ENCODE results near the gene YOD1.

Gene YOD1

GRCh38 chr1:207051191-207051943 is at the start of gene YOD1:
Gene YOD1 (minus strand): TSS chr1:207051208. CDS start chr1:207051030, 178 bp downstream.
- Mint-ChIP-seq H3K9me3 (no peaks in the 10 kb centered on the region), H3K4me3 (peak within 1 kb of the TSS; percentile 91), H3K4me1 (peaks cover 56% of the 10 kb centered on the region), H3K27me3 (no peaks in the 10 kb centered on the region), H3K27ac (peak within 1 kb of the TSS; percentile 91), H3K36me3 (peaks cover 2% of the 10 kb centered on the region)
- ATAC-seq: no peak

- H3K4me3 Mint-ChIP-seq: no peak overlapping the region
- ATAC-seq: peak; percentile 92
- H3K4me1 Mint-ChIP-seq: peaks cover 6% of the 10 kb centered on the region
- H3K27ac Mint-ChIP-seq: no peak overlapping the region
- no peaks in the 10 kb centered on the region for H3K9me3 Mint-ChIP-seq
- no peaks in the 10 kb centered on the region for H3K36me3 Mint-ChIP-seq
- peaks cover 11% of the 10 kb centered on the region for H3K27me3 Mint-ChIP-seq
These were observed 46.9 kb upstream of the YOD1 start for GRCh38 chr1:207097871-207098324.

GRCh38 chr1:207093944-207094343 is 42.9 kb upstream of the YOD1 start:
- Mint-ChIP-seq H3K4me1 (peaks cover 14% of the 10 kb centered on the region), H3K36me3 (no peaks in the 10 kb centered on the region), H3K4me3 (no peak overlapping the region), H3K27me3 (no peaks in the 10 kb centered on the region), H3K27ac (no peak overlapping the region), H3K9me3 (no peaks in the 10 kb centered on the region)
- ATAC-seq: no peak

GRCh38 chr1:207091200-207091908 is 40.3 kb upstream of the YOD1 start:
- no peaks in the 10 kb centered on the region for H3K27me3 Mint-ChIP-seq
- no peaks in the 10 kb centered on the region for H3K9me3 Mint-ChIP-seq
- no peak for ATAC-seq
- no peaks in the 10 kb centered on the region for H3K36me3 Mint-ChIP-seq
- no peak overlapping the region for H3K27ac Mint-ChIP-seq
- no peak overlapping the region for H3K4me3 Mint-ChIP-seq
- peaks cover 9% of the 10 kb centered on the region for H3K4me1 Mint-ChIP-seq

- Mint-ChIP-seq H3K4me3 (peak overlapping the region; percentile 68), H3K9me3 (no peaks in the 10 kb centered on the region), H3K4me1 (peaks cover 16% of the 10 kb centered on the region), H3K36me3 (no peaks in the 10 kb centered on the region), H3K27me3 (no peaks in the 10 kb centered on the region), H3K27ac (peak overlapping the region; percentile 44)
- ATAC-seq: no peak
These were observed 38.8 kb upstream of the YOD1 start for GRCh38 chr1:207089627-207090355.

- H3K4me3 Mint-ChIP-seq: peak within 1 kb of the TSS; percentile 68
- peak within 1 kb of the TSS; percentile 44 for H3K27ac Mint-ChIP-seq
- H3K27me3 Mint-ChIP-seq: no peaks in the 10 kb centered on the region
- H3K9me3 Mint-ChIP-seq: no peaks in the 10 kb centered on the region
- peaks cover 20% of the 10 kb centered on the region for H3K4me1 Mint-ChIP-seq
- ATAC-seq: no peak
- H3K36me3 Mint-ChIP-seq: no peaks in the 10 kb centered on the region
These were observed 38.0 kb upstream of the YOD1 start, which contains the start of gene C4BPB for GRCh38 chr1:207088701-207089626. Gene C4BPB (plus strand): TSS chr1:207088860. CDS start chr1:207089532, 672 bp downstream.

DNA sequence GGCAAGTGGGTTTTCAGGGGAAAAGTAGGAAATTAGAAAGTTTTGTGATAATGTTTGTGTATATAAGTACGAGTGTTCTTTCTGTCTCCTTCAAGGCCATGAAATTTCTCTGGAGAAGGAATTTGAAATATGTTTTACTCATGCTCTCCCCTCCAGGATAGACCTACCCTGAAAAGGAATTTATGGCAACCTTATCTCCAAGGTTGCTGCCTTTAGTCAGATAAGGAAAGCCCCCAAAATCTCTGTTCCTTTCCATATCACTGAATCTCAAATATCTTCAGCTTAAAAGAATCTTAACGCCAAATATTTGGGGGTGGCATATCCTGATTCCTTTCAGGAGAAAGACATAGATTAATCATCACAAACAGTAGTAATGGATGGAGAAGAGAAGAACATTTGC is 37.2 kb upstream of the YOD1 start:
- Mint-ChIP-seq H3K4me3 (no peak overlapping the region), H3K27me3 (no peaks in the 10 kb centered on the region), H3K36me3 (no peaks in the 10 kb centered on the region), H3K27ac (no peak overlapping the region), H3K9me3 (no peaks in the 10 kb centered on the region), H3K4me1 (peaks cover 20% of the 10 kb centered on the region)
- no peak for ATAC-seq

DNA sequence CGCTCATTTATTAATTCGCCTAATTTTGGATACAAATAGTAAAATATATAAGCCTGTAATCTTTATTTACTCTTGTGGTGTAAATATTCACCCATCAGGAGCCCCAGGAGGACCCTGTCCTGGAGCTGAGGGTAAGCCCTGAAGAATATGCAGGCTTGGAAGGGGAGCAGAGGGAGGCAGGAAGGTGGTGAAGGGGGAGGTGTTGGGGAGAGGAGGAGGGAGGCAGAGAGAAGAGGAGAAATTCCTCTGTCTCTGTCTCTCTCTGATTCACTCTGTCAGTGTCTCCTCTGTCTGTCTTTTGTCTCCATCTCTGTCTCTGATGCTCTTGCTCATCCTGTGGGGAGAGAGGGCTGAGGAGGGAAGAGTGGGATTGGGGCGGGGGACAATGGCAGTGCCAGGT is 34.9 kb upstream of the YOD1 start:
- Mint-ChIP-seq H3K36me3 (no peaks in the 10 kb centered on the region), H3K9me3 (no peaks in the 10 kb centered on the region), H3K27me3 (no peaks in the 10 kb centered on the region), H3K4me1 (peaks cover 20% of the 10 kb centered on the region), H3K4me3 (no peak overlapping the region), H3K27ac (no peak overlapping the region)
- no peak for ATAC-seq

DNA sequence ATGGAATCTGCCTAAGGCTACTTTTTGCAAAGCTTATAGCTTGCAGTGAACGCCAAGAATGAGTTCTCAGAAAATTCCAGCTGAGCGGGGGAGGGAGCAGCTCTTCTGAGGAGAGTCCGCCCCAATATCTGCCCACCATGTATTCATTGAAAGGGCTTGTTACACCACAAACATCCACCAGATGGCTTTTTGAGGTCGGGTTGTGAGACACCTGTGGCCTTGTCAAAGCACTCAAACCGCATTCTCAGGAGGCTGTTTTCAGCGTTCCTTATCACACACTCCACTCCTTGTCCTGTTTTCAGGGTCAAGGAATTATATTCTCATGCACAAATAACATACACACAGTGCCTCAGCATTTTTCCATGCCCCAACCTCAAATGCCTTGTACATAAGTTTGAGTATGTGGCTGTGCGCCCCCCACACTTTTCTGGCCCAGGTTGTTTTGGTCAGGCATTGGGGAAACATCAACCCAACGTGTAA is 33.7 kb upstream of the YOD1 start:
- Mint-ChIP-seq H3K36me3 (no peaks in the 10 kb centered on the region), H3K9me3 (no peaks in the 10 kb centered on the region), H3K27me3 (no peaks in the 10 kb centered on the region), H3K27ac (no peak overlapping the region), H3K4me3 (no peak overlapping the region), H3K4me1 (peaks cover 20% of the 10 kb centered on the region)
- peak; percentile 70 for ATAC-seq

DNA sequence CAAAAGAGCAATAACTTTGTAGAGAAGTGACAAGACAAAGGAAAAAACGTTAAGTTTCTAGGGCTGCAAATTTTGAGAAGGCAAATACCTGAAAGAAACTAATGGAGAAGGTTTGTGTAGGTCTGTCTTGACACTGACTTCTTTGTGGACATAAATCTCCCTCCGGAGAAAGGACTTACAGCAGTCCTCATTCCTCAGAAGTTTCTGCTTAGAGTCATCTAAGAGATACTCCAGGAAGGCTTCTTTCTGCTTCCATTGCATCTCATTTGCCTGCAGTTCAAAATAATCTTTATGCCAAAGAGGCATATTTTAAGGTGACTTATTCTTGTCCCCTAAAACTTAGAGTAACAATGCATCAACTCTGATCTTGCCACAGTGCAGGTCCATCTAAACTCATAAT is 33.2 kb upstream of the YOD1 start:
- Mint-ChIP-seq H3K4me1 (peaks cover 15% of the 10 kb centered on the region), H3K27me3 (no peaks in the 10 kb centered on the region), H3K4me3 (no peak overlapping the region), H3K27ac (no peak overlapping the region), H3K36me3 (no peaks in the 10 kb centered on the region), H3K9me3 (no peaks in the 10 kb centered on the region)
- no peak for ATAC-seq

GRCh38 chr1:207081806-207082205 is 30.8 kb upstream of the YOD1 start:
- Mint-ChIP-seq H3K4me3 (no peak overlapping the region), H3K27me3 (no peaks in the 10 kb centered on the region), H3K9me3 (no peaks in the 10 kb centered on the region), H3K36me3 (no peaks in the 10 kb centered on the region), H3K4me1 (peaks cover 11% of the 10 kb centered on the region), H3K27ac (no peak overlapping the region)
- ATAC-seq: no peak

DNA sequence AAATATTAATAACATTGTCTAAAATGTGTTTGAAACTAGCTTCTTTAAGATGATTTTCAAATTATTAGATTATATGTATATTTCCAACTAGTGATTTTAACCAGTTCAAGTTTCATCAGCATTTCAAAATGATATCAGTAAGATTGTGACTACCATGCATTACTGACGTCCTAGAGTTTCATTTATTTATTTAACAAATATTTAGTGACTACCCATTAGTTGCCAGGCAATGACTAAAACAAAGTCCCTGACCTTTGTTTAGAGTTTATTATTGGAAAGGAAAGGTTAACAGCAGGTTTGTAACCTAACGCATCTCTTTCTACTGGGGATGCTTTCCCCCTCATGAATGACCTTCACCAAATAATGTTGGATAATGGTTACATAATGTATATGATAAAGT is 30.1 kb upstream of the YOD1 start:
- Mint-ChIP-seq H3K36me3 (no peaks in the 10 kb centered on the region), H3K4me3 (no peak overlapping the region), H3K27ac (no peak overlapping the region), H3K9me3 (no peaks in the 10 kb centered on the region), H3K27me3 (no peaks in the 10 kb centered on the region), H3K4me1 (peaks cover 11% of the 10 kb centered on the region)
- no peak for ATAC-seq

- Mint-ChIP-seq H3K36me3 (peaks cover 5% of the 10 kb centered on the region), H3K4me3 (no peak overlapping the region), H3K4me1 (peaks cover 4% of the 10 kb centered on the region), H3K9me3 (no peaks in the 10 kb centered on the region), H3K27ac (no peak overlapping the region), H3K27me3 (no peaks in the 10 kb centered on the region)
- no peak for ATAC-seq
These were observed 28.8 kb upstream of the YOD1 start for GRCh38 chr1:207079706-207080241.

- no peaks in the 10 kb centered on the region for H3K27me3 Mint-ChIP-seq
- H3K27ac Mint-ChIP-seq: no peak overlapping the region
- H3K4me3 Mint-ChIP-seq: no peak overlapping the region
- peaks cover 11% of the 10 kb centered on the region for H3K36me3 Mint-ChIP-seq
- H3K9me3 Mint-ChIP-seq: no peaks in the 10 kb centered on the region
- no peaks in the 10 kb centered on the region for H3K4me1 Mint-ChIP-seq
- ATAC-seq: no peak
These were observed 27.6 kb upstream of the YOD1 start for GRCh38 chr1:207078578-207079132.
